HCT116 (cell line): Measurements from ENCODE around the gene PRKG2. TPM values are rescaled to one million over a fixed set of nuclear protein-coding genes. Genes with fewer than 3 reads are reported as not detected.

Experiments used
- ATAC-seq: fragments of 200-7000 bp; cut with Tn5 transposase; 2 replicates; pipeline ENCODE4 v1.9.1; 2020; ENCODE audit warnings: mild to moderate bottlenecking, moderate library complexity
- BruUV-seq: library from RNA; stranded (reverse); fragments of 400-500 nt; replicated peaks from 2 replicates; lab custom pipeline; 2021; lab: Mats Ljungman, UMichigan
- CTCF ChIA-PET: fragments of 300-600 bp; sonication (Branson Sonifier 250); formaldehyde crosslinking; loops from one replicate; lab custom pipeline; 2021; ENCODE audit warnings: antibody characterized with exemption; lab: Charles Lee
- POLR2A ChIA-PET: fragments of 300-600, 350-600 bp; sonication (Branson Sonifier 250); formaldehyde crosslinking; loops from one replicate; lab custom pipeline; 2021; ENCODE audit warnings: antibody characterized with exemption; lab: Charles Lee
- RAD21 ChIA-PET, 2 experiments: fragments of 300-600 bp; sonication (Branson Sonifier 250); formaldehyde crosslinking; loops; one replicate each; lab custom pipeline; 2023; ENCODE audit warnings: low total read pairs in 2 of 2; ENCODE audit not compliant: uncharacterized antibody in 2 of 2, unreplicated experiment in 2 of 2, low non-redundant PET in 1 of 2; lab: Charles Lee
- DNase-seq: peaks from one replicate; pipeline ENCODE4 v3.0.0-alpha.2; 2010; ENCODE audit warnings: low read depth, low spot score
- H2AFZ ChIP-seq: fragments of 200-600 bp; shearing (Covaris generic), sonication (generic); 2 replicates; pipeline ENCODE4 v1.6.1; 2017; ENCODE audit warnings: low read depth, mixed run types, mixed read lengths, antibody characterized with exemption, low read length; ENCODE audit not compliant: poor library complexity, severe bottlenecking
- H3K27ac ChIP-seq: 2 replicates; pipeline ENCODE4 v1.5.1; 2012; ENCODE audit warnings: low read depth, low read length
- H3K27me3 ChIP-seq: fragments of 200-600 bp; sonication (generic); 2 replicates; pipeline ENCODE4 v1.6.1; 2016; ENCODE audit warnings: mixed run types, low read length, mixed read lengths; ENCODE audit not compliant: insufficient read depth
- H3K36me3 ChIP-seq, 2 experiments: fragments of 200-500 bp in 1 of 2; fragments of 200-600 bp in 1 of 2; sonication (Bioruptor generic) in 1 of 2; sonication (generic) in 1 of 2; 2 replicates each; pipeline versions ENCODE4 v1.5.1 to v1.6.1; 2014 to 2016; ENCODE audit warnings: low read length in 2 of 2, inconsistent platforms in 1 of 2, mixed read lengths in 1 of 2, mixed run types in 1 of 2; ENCODE audit not compliant: insufficient read depth in 2 of 2, control insufficient read depth in 1 of 2
- H3K4me1 ChIP-seq, 2 experiments: fragments of 200-600 bp in 1 of 2; sonication (generic) in 1 of 2; 2 replicates each; pipeline versions ENCODE4 v1.5.1 to v1.6.1; 2012 to 2017; ENCODE audit warnings: low read length in 2 of 2, inconsistent platforms in 1 of 2, mild to moderate bottlenecking in 1 of 2, mixed read lengths in 1 of 2, mixed run types in 1 of 2, moderate library complexity in 1 of 2; ENCODE audit not compliant: insufficient read depth in 2 of 2, control insufficient read depth in 1 of 2
- H3K4me2 ChIP-seq: fragments of 200-600 bp; sonication (generic); 2 replicates; pipeline ENCODE4 v1.6.1; 2017; ENCODE audit warnings: mixed run types, low read length, mixed read lengths
- H3K4me3 ChIP-seq, 2 experiments: fragments of 200-600 bp in 1 of 2; sonication (generic) in 1 of 2; replicated peaks in 1 of 2; 2 replicates each; pipeline ENCODE4 v1.5.1; 2011 to 2016; ENCODE audit warnings: low read length in 2 of 2, control low read depth in 1 of 2, low read depth in 1 of 2, mild to moderate bottlenecking in 1 of 2, mixed read lengths in 1 of 2, mixed run types in 1 of 2
- H3K79me2 ChIP-seq: fragments of 200-600 bp; sonication (generic); 2 replicates; pipeline ENCODE4 v1.6.1; 2017; ENCODE audit warnings: mild to moderate bottlenecking, mixed run types, low read length, moderate library complexity, mixed read lengths; ENCODE audit not compliant: insufficient read depth
- H3K9ac ChIP-seq: fragments of 200-600 bp; sonication (generic); 2 replicates; pipeline ENCODE4 v1.6.1; 2016; ENCODE audit warnings: low read length, mixed read lengths
- H3K9me2 ChIP-seq: fragments of 200-600 bp; sonication (generic), shearing (Covaris generic); 2 replicates; pipeline ENCODE4 v1.6.1; 2017; ENCODE audit warnings: mixed run types, mild to moderate bottlenecking, moderate library complexity; ENCODE audit not compliant: insufficient read depth
- H3K9me3 ChIP-seq, 2 experiments: fragments of 200-500 bp in 1 of 2; fragments of 200-600 bp in 1 of 2; sonication (Bioruptor generic) in 1 of 2; sonication (generic) in 1 of 2; 2 replicates each; pipeline ENCODE4 v1.6.1; 2014 to 2017; ENCODE audit warnings: low read length in 2 of 2, mixed read lengths in 2 of 2, inconsistent platforms in 1 of 2, low read depth in 1 of 2, mild to moderate bottlenecking in 1 of 2, mixed run types in 1 of 2, moderate library complexity in 1 of 2; ENCODE audit not compliant: control insufficient read depth in 1 of 2, insufficient read depth in 1 of 2
- H4K20me1 ChIP-seq: fragments of 200-600 bp; sonication (generic), shearing (Covaris generic); 2 replicates; pipeline ENCODE4 v1.6.1; 2017; ENCODE audit warnings: mixed run types, mild to moderate bottlenecking, moderate library complexity; ENCODE audit not compliant: insufficient read depth
- CBX3 ChIP-seq: IDR thresholded peaks from 2 replicates; pipeline ENCODE4 v1.6.1; 2012; ENCODE audit warnings: low read depth
- CEBPB ChIP-seq: IDR thresholded peaks from 2 replicates; pipeline ENCODE4 v1.6.1; 2012; ENCODE audit warnings: low read depth
- EGR1 ChIP-seq: IDR thresholded peaks from 2 replicates; pipeline ENCODE4 v1.6.1; 2012; ENCODE audit warnings: low read depth
- ELF1 ChIP-seq: IDR thresholded peaks from 2 replicates; pipeline ENCODE4 v1.6.1; 2012; ENCODE audit warnings: low read depth, borderline replicate concordance
- EZH2 ChIP-seq: fragments of 200-600 bp; sonication (generic); IDR thresholded peaks from 2 replicates; pipeline ENCODE4 v1.6.1; 2017; ENCODE audit warnings: antibody characterized with exemption, mixed run types
- EZH2phosphoT487 ChIP-seq: fragments of 200-600 bp; IDR thresholded peaks from 2 replicates; pipeline ENCODE4 v1.6.1; 2018; ENCODE audit warnings: antibody characterized with exemption, borderline replicate concordance
- FOSL1 ChIP-seq: IDR thresholded peaks from 2 replicates; pipeline ENCODE4 v1.6.1; 2012; ENCODE audit warnings: low read depth
- JUND ChIP-seq: IDR thresholded peaks from 2 replicates; pipeline ENCODE4 v1.6.1; 2012
- RAD21 ChIP-seq: IDR thresholded peaks from 2 replicates; pipeline ENCODE4 v1.6.1; 2012; ENCODE audit warnings: low read depth, mild to moderate bottlenecking
- SIN3A ChIP-seq: IDR thresholded peaks from 2 replicates; pipeline ENCODE4 v1.6.1; 2012; ENCODE audit warnings: low read depth
- SP1 ChIP-seq: IDR thresholded peaks from 2 replicates; pipeline ENCODE4 v1.6.1; 2012; ENCODE audit warnings: low read depth
- TCF7L2 ChIP-seq: IDR thresholded peaks from 2 replicates; pipeline ENCODE4 v1.7.0; 2011; ENCODE audit warnings: borderline replicate concordance, inconsistent platforms; ENCODE audit not compliant: insufficient read depth, insufficient read length; ENCODE audit errors: extremely low read depth
- YY1 ChIP-seq: IDR thresholded peaks from 2 replicates; pipeline ENCODE4 v1.6.1; 2011; ENCODE audit warnings: low read length, low read depth, moderate library complexity, mild to moderate bottlenecking; ENCODE audit not compliant: insufficient replicate concordance; ENCODE audit errors: extremely low read depth
- ZNF274 ChIP-seq: fragments of 200-500 bp; sonication (Bioruptor generic); IDR thresholded peaks from 2 replicates; pipeline ENCODE4 v1.6.1; 2014; ENCODE audit warnings: mild to moderate bottlenecking, low read depth, low read length, inconsistent platforms
- intact Hi-C: fragments of 100-400 bp; cut with micrococcal nuclease; formaldehyde crosslinking; loops from 2 replicates; pipeline ENCODE4 v1.10.0; 2022
- total RNA-seq: library from RNA; stranded (reverse); gene quantifications from one replicate; pipeline ENCODE4 v1.2.1, GENCODE V29; 2021; ENCODE audit not compliant: unreplicated experiment
- TF ChIP-seq, protein P1 (sequence below): IDR thresholded peaks from 2 replicates; pipeline ENCODE4 v1.6.1; 2012
- TF ChIP-seq, protein P2 (sequence below): IDR thresholded peaks from 2 replicates; pipeline ENCODE4 v1.6.1; 2012

The PRKG2 gene
- total RNA-seq, 1 experiment from 2014 or later: 2.1 TPM

DNA sequence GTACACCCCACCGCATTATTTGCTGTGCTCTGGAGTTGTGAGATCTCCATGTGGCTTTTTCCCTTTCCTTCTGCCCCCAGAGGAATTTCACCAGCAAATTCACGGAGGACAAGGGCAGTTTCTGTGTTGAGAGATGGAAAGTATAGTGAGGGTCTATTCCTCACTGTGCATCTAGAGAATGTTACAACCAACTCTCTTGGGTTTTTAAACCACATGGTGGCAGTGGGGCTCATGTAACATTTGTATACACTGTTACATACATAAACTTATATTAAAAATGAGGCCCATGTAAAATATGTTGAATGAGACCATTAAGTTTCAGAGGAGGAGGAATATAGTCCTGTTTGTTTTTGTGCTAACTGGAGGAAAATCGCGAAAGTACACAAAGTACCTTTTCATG, 909 bp upstream of the PRKG2 start:
- H3K27ac ChIP-seq: no peak overlapping the region
- no peaks in the 10 kb centered on the region for H3K4me1 ChIP-seq
- no peak for DNase-seq
- no TSS peak for BruUV-seq
- ChIA-PET POLR2A (no interaction called here), CTCF (no interaction called here), RAD21 (no interaction called here)
- H3K4me3 ChIP-seq: no peak overlapping the region
- H3K9me3 ChIP-seq: no peaks in the 10 kb centered on the region
- no peaks in the 10 kb centered on the region for H3K9me2 ChIP-seq
- intact Hi-C loops: no loop called here
- no peak for ATAC-seq
- H3K9ac ChIP-seq: no peak overlapping the region
- no peaks in the 10 kb centered on the region for H3K79me2 ChIP-seq
- H4K20me1 ChIP-seq: no peaks in the 10 kb centered on the region
- TF ChIP-seq, protein P1, sequence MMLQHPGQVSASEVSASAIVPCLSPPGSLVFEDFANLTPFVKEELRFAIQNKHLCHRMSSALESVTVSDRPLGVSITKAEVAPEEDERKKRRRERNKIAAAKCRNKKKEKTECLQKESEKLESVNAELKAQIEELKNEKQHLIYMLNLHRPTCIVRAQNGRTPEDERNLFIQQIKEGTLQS: no peak
- no peak for TF ChIP-seq SIN3A
- no peak for TF ChIP-seq RAD21
- TF ChIP-seq FOSL1: no peak
- TF ChIP-seq ELF1: no peak
- no peak for TF ChIP-seq CEBPB
- TF ChIP-seq CBX3: no peak
- no peak for TF ChIP-seq JUND
- TF ChIP-seq EGR1: no peak
- TF ChIP-seq, protein P2, sequence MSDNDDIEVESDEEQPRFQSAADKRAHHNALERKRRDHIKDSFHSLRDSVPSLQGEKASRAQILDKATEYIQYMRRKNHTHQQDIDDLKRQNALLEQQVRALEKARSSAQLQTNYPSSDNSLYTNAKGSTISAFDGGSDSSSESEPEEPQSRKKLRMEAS: no peak
- TF ChIP-seq YY1: no peak
- TF ChIP-seq EZH2phosphoT487: no peak
- TF ChIP-seq TCF7L2: no peak
- TF ChIP-seq ZNF274: no peak
- TF ChIP-seq EZH2: no peak
- TF ChIP-seq SP1: no peak
- H2AFZ ChIP-seq: no peak overlapping the region
- H3K27me3 ChIP-seq: no peaks in the 10 kb centered on the region
- no peaks in the 10 kb centered on the region for H3K36me3 ChIP-seq
- no peak overlapping the region for H3K4me2 ChIP-seq
